Activated naive CD8-positive, alpha-beta T cell treated with anti-CD3 and anti-CD28 coated beads, Interleukin-2, amount 50 U/mL, for 24 hours (primary cell): ENCODE measurements around the gene QPCT.
A peak's percentile ranks its signal among the peaks of the same experiment; 100 is the strongest.
"Not testable (repeated sequence)": the region's sequence is repeated elsewhere in the genome, so short reads cannot be mapped to it uniquely, and the experiment has no call there.

Source experiments
- ATAC-seq: fragments of 150-1000 bp; cut with Tn5 transposase; one replicate; pipeline ENCODE4 v1.10.0; 2021
- DNase-seq: peaks from one replicate; pipeline ENCODE4 v3.0.0; 2021
- H3K27ac Mint-ChIP-seq: one replicate; pipeline ENCODE4 v1.8.0; 2021; ENCODE audit warnings: mild to moderate bottlenecking, mixed read lengths
- H3K27me3 Mint-ChIP-seq: one replicate; pipeline ENCODE4 v1.8.0; 2021; ENCODE audit warnings: mixed read lengths
- H3K36me3 Mint-ChIP-seq: one replicate; pipeline ENCODE4 v1.8.0; 2021; ENCODE audit warnings: low read depth, mixed read lengths
- H3K4me1 Mint-ChIP-seq: one replicate; pipeline ENCODE4 v1.8.0; 2021; ENCODE audit warnings: mixed read lengths
- H3K4me3 Mint-ChIP-seq: one replicate; pipeline ENCODE4 v1.8.0; 2021; ENCODE audit warnings: mild to moderate bottlenecking, moderate library complexity, mixed read lengths
- H3K9me3 Mint-ChIP-seq: one replicate; pipeline ENCODE4 v1.8.0; 2021; ENCODE audit warnings: mixed read lengths

Gene QPCT

DNA sequence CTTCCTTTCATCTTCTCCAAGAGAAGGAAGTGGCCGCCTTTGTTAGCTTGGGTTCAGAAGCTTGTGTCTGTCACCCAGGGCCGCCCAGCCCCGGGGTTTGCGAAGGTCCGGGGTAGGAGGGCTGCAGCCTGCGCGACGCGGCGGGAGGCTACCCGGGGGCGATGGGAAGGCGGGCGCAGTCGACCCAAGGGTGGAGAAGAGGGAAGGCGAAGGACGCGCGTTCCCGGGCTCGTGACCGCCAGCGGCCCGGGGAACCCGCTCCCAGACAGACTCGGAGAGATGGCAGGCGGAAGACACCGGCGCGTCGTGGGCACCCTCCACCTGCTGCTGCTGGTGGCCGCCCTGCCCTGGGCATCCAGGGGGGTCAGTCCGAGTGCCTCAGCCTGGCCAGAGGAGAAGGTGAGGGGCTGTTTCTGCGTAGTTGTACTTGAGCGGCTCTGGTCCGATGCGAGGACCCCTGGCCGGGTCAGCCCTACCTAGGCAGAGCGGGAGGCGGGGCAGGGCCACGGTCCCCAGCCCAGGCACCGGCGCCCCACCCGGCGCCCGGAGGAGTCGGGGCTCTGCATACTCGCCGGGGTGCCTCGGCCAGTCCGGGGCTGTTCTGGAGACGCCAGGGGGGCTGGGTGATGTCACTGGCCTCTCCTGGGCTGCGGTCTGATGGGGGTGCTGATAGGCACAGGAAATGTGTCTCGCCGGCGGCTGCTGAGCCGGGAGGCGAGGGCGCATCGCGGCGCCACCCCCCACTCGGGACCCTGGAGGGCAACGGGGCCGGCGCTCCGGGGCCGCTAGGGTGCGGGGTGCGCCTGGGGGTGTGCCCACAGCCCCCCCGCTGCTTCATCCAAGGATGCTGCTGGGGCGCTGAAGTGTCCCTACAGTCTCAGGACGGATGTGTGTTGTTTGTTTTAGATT is at the start of gene QPCT:
Gene QPCT (plus strand): TSS at position 178 of the 909 bp plus-strand sequence. CDS start 102 bp downstream, at position 280.
- Mint-ChIP-seq H3K4me3 (peak within 1 kb of the TSS; percentile 77), H3K27ac (peak within 1 kb of the TSS; percentile 41), H3K9me3 (no peaks in the 10 kb centered on the region), H3K36me3 (no peaks in the 10 kb centered on the region), H3K4me1 (peaks cover 30% of the 10 kb centered on the region), H3K27me3 (peaks cover 41% of the 10 kb centered on the region)
- DNase-seq (peak; percentile 63), ATAC-seq (peak; percentile 89)

DNA sequence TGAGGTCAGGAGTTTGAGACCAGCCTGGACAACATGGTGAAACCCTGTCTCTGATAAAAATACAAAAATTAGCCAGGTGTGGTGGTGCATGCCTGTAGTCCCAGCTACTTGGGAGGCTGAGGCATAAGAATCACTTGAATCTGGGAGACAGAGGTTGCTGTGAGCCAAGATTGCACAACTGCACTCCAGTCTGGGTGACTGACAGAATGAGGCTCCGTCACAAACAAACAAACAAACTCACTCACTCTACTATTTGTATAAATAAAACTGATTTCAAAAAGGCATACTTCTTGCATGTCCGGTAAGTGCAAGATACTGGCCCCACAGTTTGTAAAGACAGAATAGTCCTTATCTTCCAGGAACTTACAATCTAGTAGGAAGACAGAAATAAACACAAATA is 49.6 kb upstream of the QPCT start:
- H3K9me3 Mint-ChIP-seq, ATAC-seq, DNase-seq, H3K27me3 Mint-ChIP-seq, H3K4me3 Mint-ChIP-seq, H3K27ac Mint-ChIP-seq: not testable (repeated sequence)
- peaks cover 22% of the 10 kb centered on the region for H3K36me3 Mint-ChIP-seq
- H3K4me1 Mint-ChIP-seq = peaks cover 15% of the 10 kb centered on the region

DNA sequence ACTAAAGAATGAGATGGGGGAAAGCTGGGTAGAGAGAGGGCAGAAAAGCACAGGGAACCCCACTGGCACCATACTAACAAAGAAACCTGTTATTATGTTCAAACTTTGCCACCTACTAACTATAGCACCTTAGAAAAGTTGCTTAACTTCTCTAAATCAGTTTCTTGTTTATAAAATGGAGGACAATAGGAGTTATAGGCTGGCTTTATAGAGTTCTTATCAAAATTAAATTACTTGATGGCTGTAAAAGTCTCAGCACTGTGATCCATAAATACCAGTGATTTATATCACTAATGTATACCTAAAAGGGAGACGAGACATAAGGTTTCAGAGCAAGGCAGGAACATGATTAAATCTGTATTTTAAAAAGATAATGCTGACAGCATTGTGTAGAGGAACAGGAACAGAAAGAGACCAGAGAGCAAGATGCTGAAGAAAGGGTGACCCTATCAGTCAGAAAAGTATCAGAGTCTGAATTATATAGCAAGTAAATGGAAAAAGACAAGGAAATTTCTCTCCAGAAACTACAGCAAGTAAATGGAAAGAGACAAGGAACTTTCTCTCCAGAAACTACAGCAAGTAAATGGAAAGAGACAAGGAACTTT is 48.9 kb upstream of the QPCT start:
- no peak overlapping the region for H3K27ac Mint-ChIP-seq
- H3K36me3 Mint-ChIP-seq = peaks cover 24% of the 10 kb centered on the region
- no peak for DNase-seq
- H3K4me1 Mint-ChIP-seq = peaks cover 20% of the 10 kb centered on the region
- H3K9me3 Mint-ChIP-seq = no peaks in the 10 kb centered on the region
- no peak overlapping the region for H3K4me3 Mint-ChIP-seq
- no peak for ATAC-seq
- H3K27me3 Mint-ChIP-seq = no peaks in the 10 kb centered on the region

DNA sequence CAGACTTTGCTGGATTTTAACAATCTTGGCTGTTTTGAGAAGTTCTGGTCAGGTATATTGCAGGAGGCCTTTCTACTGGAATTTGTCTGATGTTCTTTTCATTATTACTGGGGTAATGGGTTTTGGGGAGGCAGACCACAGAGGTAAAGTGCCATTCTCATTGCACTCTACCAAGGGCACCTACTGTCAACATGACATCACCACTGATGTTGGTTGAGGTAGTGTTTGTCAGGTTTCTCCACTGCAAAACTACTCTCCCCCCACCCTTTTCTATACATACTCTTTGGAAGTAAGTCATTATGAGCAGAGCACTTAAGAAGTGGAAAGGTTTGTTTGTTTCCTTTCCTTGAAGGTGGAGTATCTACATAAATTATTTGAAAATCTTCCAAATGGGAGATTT is 46.8 kb upstream of the QPCT start:
- H3K27ac Mint-ChIP-seq = no peak overlapping the region
- DNase-seq = no peak
- peaks cover 18% of the 10 kb centered on the region for H3K36me3 Mint-ChIP-seq
- peaks cover under 1% of the 10 kb centered on the region for H3K9me3 Mint-ChIP-seq
- H3K4me3 Mint-ChIP-seq = no peak overlapping the region
- no peaks in the 10 kb centered on the region for H3K27me3 Mint-ChIP-seq
- peak; percentile 24 for ATAC-seq
- peaks cover 29% of the 10 kb centered on the region for H3K4me1 Mint-ChIP-seq

DNA sequence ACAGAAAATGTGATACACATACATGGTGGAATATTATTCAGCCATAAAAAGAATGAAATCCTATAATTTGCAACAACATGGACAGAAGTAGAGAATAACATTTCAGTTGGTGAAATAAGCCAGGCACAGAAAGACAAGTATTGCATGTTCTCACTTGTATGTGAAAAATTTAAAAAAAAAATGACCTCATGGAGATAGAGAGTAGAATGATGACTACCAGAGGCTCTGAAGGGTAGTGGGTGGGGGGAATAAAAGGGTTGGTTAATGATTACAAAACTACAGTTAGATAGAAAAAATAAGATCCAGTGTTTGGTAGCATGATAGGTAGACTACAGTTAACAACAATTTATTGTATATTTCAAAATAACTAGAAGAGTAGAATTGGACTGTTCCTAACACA is 44.3 kb upstream of the QPCT start:
- no peaks in the 10 kb centered on the region for H3K27me3 Mint-ChIP-seq
- no peak for ATAC-seq
- peaks cover 29% of the 10 kb centered on the region for H3K36me3 Mint-ChIP-seq
- peaks cover 6% of the 10 kb centered on the region for H3K9me3 Mint-ChIP-seq
- DNase-seq = no peak
- no peak overlapping the region for H3K27ac Mint-ChIP-seq
- H3K4me3 Mint-ChIP-seq = no peak overlapping the region
- peaks cover 29% of the 10 kb centered on the region for H3K4me1 Mint-ChIP-seq

DNA sequence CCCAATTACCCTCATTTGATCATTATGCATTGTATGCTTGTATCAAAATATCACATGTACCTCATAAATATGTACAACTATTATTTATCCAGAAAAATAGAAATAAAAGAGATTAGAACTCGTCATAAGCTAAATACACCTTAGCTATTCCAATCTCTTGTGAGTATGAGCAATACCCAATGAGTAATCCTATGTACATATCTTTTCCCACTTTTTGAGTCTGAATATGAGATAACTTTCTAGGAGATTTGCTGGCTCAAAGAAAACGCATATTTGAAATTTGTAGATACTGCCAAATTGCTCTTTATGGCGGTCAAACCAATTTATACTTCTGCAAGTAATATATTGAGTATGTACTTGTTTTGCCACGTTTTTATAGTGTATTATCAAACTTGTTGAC is 43.9 kb upstream of the QPCT start:
- H3K36me3 Mint-ChIP-seq = peaks cover 29% of the 10 kb centered on the region
- no peaks in the 10 kb centered on the region for H3K27me3 Mint-ChIP-seq
- no peak overlapping the region for H3K27ac Mint-ChIP-seq
- peaks cover 31% of the 10 kb centered on the region for H3K4me1 Mint-ChIP-seq
- DNase-seq = no peak
- no peak for ATAC-seq
- peaks cover 6% of the 10 kb centered on the region for H3K9me3 Mint-ChIP-seq
- no peak overlapping the region for H3K4me3 Mint-ChIP-seq

DNA sequence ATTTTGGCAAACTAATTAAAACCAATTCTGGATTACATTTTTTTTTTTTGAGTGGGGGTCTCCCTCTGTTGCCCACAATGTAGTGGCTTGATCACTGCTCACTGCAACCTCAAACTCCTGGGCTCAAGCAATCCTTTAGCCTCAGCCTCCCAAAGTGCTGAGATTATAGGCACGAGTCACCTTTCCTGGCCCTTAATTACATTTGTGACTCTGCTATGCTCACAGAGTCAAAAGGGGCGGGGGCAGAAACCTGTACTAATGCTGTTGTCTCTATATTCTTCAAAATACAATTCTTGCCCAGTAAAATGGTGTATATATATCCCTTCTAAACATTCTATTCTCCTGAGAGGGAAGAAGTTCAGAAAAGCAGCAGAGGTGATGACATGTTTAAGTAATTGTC is 43.0 kb upstream of the QPCT start:
- no peaks in the 10 kb centered on the region for H3K27me3 Mint-ChIP-seq
- ATAC-seq = no peak
- DNase-seq = no peak
- peaks cover 34% of the 10 kb centered on the region for H3K4me1 Mint-ChIP-seq
- peaks cover 6% of the 10 kb centered on the region for H3K9me3 Mint-ChIP-seq
- H3K27ac Mint-ChIP-seq = no peak overlapping the region
- peaks cover 29% of the 10 kb centered on the region for H3K36me3 Mint-ChIP-seq
- H3K4me3 Mint-ChIP-seq = no peak overlapping the region

DNA sequence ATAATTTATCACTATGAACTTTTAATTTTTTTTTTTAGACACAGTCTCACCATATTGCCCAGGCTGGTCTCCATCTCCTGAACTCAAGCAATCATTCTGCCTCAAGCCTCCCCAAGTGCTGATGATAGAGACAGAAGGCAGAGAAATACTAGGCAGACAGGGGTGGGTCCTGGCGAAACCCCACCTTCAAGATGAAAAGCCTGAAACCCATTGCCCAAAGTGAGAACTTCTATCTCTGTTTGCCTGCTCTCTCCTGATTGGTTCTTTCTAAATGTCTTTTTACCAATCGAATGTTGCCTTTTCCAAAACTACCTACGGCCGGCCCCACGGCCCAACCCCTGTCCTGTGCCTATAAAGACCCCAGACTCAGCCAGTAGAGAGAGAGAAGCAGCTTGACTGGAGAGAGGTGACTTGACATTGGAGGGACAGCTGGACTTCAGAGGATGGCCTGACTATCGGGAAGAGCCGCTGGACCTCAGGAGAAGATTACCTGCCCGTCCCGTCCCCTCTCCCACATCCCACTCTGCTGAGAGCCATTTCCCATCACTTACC is 41.7 kb upstream of the QPCT start:
- peaks cover 33% of the 10 kb centered on the region for H3K4me1 Mint-ChIP-seq
- no peak overlapping the region for H3K27ac Mint-ChIP-seq
- peaks cover 29% of the 10 kb centered on the region for H3K36me3 Mint-ChIP-seq
- no peak overlapping the region for H3K4me3 Mint-ChIP-seq
- no peak for DNase-seq
- peaks cover 6% of the 10 kb centered on the region for H3K9me3 Mint-ChIP-seq
- H3K27me3 Mint-ChIP-seq = no peaks in the 10 kb centered on the region
- ATAC-seq = no peak

DNA sequence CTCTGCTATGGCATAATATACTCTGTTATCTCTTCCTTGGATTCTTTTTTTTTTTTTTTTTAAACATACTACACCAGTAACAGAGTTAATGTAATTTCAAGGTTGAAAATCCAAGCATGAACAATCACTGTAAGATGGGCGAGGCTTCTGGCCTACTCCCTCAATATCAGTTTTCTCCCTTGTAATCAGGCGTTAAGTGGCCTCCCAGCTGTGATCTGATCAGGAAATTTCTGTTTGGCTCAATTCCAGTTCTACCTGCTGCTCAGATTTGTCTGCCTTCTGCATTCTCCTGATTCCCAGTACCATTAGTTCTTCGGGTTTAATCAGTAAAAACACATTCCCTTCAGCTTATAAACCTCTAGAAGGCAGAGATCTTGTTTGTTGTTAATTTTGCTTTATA is 38.4 kb upstream of the QPCT start:
- Mint-ChIP-seq H3K27me3 (no peaks in the 10 kb centered on the region), H3K4me1 (peaks cover 30% of the 10 kb centered on the region), H3K9me3 (peaks cover 6% of the 10 kb centered on the region), H3K27ac (no peak overlapping the region), H3K4me3 (no peak overlapping the region), H3K36me3 (peaks cover 18% of the 10 kb centered on the region)
- DNase-seq (no peak), ATAC-seq (no peak)

DNA sequence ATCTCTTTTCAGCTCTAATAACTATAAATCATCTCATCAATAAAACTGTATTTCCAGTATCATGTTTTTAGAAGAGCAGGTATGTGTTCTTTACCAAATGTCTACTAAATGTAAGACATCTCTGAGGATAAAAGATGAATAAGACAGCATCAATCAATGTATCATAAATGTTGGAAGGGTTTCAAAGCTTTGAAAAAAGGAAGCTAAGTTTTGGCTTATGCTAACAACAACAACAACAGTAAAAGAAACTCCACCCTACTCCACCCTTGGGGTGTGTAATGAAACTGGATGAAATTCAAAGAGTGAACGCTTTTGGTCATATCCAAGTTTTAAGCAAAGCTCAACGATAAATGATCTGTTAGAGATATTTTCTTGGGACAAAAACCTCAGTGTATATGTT is 36.9 kb upstream of the QPCT start:
- H3K4me3 Mint-ChIP-seq = no peak overlapping the region
- H3K27ac Mint-ChIP-seq = no peak overlapping the region
- ATAC-seq (no peak), DNase-seq (no peak)
- H3K27me3 Mint-ChIP-seq = no peaks in the 10 kb centered on the region
- H3K9me3 Mint-ChIP-seq = peaks cover 6% of the 10 kb centered on the region
- H3K36me3 Mint-ChIP-seq = peaks cover 12% of the 10 kb centered on the region
- peaks cover 33% of the 10 kb centered on the region for H3K4me1 Mint-ChIP-seq

DNA sequence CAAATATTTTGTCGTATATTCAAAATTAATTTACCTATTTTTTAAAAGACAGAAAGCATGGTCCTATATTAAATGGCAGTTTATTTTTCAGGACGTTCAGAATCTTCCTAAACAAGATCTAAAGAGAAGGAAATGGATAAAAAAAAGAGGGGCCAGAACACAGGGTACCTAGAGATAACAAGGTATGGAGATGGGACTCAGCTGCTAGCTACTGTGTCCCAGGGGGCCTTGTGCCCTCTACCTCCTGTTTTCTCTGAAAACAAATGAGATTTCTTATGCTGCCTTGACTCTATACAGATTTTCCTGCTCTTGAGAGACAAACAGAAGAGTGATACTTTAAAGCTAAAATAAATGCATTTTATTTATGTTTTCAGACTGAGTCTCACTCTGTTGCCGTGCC is 29.1 kb upstream of the QPCT start:
- no peaks in the 10 kb centered on the region for H3K9me3 Mint-ChIP-seq
- peaks cover 75% of the 10 kb centered on the region for H3K4me1 Mint-ChIP-seq
- no peaks in the 10 kb centered on the region for H3K27me3 Mint-ChIP-seq
- no peak overlapping the region for H3K4me3 Mint-ChIP-seq
- DNase-seq (no peak), ATAC-seq (no peak)
- peaks cover 41% of the 10 kb centered on the region for H3K36me3 Mint-ChIP-seq
- no peak overlapping the region for H3K27ac Mint-ChIP-seq

DNA sequence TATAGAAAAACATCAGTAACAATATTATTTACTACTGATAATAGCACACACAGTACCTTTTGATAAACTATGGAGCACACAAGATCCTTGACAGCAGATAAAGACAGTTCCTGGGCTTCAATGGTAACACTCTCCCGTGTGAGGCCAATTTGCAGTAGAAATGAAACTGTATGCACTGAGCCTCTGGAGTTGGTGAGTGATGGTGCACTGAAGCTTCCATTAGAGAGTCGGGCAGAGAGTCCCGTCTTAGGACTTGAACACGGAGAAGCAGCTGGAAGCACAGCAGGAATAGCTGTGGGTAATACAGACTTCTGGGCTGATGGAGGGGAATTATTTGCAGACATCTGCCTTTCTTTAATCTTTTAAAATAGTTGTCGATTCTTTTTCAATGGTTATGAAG is 28.2 kb upstream of the QPCT start:
- Mint-ChIP-seq H3K27ac (no peak overlapping the region), H3K9me3 (no peaks in the 10 kb centered on the region), H3K4me1 (peaks cover 70% of the 10 kb centered on the region), H3K4me3 (no peak overlapping the region), H3K36me3 (peaks cover 43% of the 10 kb centered on the region), H3K27me3 (no peaks in the 10 kb centered on the region)
- ATAC-seq = no peak
- DNase-seq = no peak

DNA sequence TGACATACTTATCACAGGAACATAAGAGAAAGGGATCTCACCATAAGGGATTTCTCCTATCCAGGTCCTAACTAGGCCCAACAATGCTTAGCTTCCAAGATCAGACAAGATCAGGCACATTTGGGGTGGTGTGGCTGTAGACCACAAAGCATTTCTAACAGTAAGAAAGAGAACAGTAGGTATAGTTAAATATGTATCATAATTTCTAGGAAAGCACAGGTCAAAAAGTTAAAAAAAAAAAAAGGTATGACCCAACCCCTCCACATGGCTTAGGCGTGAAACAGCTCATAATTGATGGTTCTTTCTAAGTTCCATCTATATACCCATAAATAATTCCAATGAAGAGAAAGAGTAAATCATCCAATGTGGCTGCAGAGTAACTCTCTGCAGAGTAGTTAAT is 26.7 kb upstream of the QPCT start:
- Mint-ChIP-seq H3K27me3 (no peaks in the 10 kb centered on the region), H3K27ac (peak overlapping the region; percentile 1), H3K36me3 (peaks cover 52% of the 10 kb centered on the region), H3K4me1 (peaks cover 72% of the 10 kb centered on the region), H3K4me3 (peak overlapping the region; percentile 10), H3K9me3 (no peaks in the 10 kb centered on the region)
- DNase-seq = no peak
- ATAC-seq = peak; percentile 60

DNA sequence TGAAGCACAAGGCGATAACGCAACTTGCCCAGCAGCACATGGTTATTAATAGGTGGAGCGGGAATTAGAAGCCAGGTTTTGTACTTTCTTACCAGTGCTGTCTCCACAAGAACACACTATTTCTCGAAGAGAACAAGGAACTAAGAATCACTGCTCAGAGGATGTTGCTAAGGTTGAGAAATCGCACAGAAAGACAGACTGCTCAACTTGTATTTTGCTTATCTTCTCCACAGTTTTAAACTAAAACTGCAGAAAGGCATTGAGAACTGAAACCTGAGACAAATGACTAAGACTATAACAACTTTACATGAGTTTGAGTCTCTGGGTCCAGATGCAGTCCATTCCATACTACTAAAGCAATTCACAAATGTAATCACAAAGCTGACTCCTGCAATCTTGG is 26.0 kb upstream of the QPCT start:
- Mint-ChIP-seq H3K27me3 (no peaks in the 10 kb centered on the region), H3K4me3 (peak overlapping the region; percentile 10), H3K4me1 (peaks cover 73% of the 10 kb centered on the region), H3K27ac (peak overlapping the region; percentile 1), H3K36me3 (peaks cover 54% of the 10 kb centered on the region), H3K9me3 (no peaks in the 10 kb centered on the region)
- DNase-seq = no peak
- peak; percentile 51 for ATAC-seq
